SKM-1 (cell line): ENCODE data around the gene RASGRF1.
A peak's percentile ranks its signal among the peaks of the same experiment; 100 is the strongest.

ENCODE experiments used
- DNase-seq: peaks from one replicate; lab custom pipeline; 2025; ENCODE audit not compliant: unreplicated experiment; lab: John Stamatoyannopoulos, UW

Gene RASGRF1

DNA sequence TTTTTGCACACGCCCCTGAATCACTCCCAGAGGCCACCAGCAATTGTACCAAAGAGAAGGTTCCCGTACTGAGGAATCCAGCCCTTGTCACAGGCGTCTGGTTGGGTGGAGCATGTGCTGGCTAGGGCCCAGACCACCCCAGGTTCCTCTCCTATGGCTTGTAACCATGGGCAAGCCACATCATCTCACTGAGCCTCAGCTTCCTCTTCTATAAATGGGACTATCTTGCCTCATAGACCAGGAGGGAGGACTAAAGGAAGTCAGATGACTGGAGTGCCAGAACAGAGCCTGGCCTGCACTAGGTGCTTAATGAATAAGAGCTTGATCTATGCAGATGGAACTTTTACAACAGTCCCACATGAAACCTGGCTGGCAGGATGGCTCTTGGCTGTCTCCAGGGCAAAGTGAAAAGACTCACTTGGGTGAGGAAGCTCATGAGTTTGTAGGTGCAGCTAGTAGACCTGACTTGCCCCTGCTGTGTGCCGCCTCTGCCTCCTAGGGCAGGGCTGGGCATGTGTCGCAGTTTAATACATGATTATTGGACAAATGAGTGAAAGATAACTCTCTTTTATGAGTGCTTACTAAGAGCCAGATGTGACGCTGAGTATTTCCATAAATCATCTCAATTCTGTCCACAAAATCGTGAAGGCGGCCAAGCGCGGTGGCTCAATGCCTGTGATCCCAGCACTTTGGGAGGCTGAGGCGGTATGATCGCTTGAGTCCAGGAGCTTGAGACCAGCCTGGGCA is 175.1 kb downstream of the RASGRF1 start:
- DNase-seq = peak; percentile 95

GRCh38 chr15:78914027-78914764 is 176.4 kb downstream of the RASGRF1 start:
- DNase-seq = no peak

DNA sequence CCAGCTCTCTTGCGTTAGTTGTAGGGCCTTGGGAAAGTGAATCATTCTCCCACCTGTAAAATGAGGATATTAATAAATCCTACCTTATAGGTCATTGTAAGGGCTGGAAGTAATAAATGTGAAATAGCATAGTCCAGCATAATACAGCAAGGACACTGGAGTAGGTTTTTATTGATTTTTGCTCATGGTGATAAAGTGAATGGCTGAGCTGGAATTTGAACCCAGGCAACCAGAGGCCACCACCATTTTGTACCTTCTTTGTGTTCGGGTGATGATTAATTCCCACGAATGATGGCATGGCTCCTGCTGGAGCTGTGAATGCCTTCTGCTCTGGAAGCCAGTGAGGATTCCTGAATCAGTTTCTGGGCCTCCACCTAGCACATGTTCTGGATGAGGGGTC is 177.6 kb downstream of the RASGRF1 start:
- DNase-seq = no peak

- no peak for DNase-seq
These were observed 178.3 kb downstream of the RASGRF1 start for GRCh38 chr15:78912316-78912715.

- DNase-seq = no peak
These were observed 180.3 kb downstream of the RASGRF1 start for GRCh38 chr15:78910271-78910670.
